GM12864 (cell line): ENCODE results near the gene TMEM128.
A peak's percentile ranks its signal among the peaks of the same experiment; 100 is the strongest.
"Not testable (repeated sequence)": the region's sequence is repeated elsewhere in the genome, so short reads cannot be mapped to it uniquely, and the experiment has no call there.

Source experiments
- DNase-seq: peaks from one replicate; pipeline ENCODE4 v3.0.0-alpha.2; 2011; ENCODE audit warnings: low read depth
- H3K4me3 ChIP-seq: 2 replicates; pipeline ENCODE4 v1.5.1; 2011; ENCODE audit warnings: mild to moderate bottlenecking, low read depth, low read length, control low read depth
- TF ChIP-seq, protein P1 (sequence below): IDR thresholded peaks from 2 replicates; pipeline ENCODE4 v1.5.1; 2011; ENCODE audit warnings: low read depth, mild to moderate bottlenecking, moderate library complexity, low read length, control low read depth, inconsistent platforms; ENCODE audit errors: missing control alignments

Gene TMEM128

DNA sequence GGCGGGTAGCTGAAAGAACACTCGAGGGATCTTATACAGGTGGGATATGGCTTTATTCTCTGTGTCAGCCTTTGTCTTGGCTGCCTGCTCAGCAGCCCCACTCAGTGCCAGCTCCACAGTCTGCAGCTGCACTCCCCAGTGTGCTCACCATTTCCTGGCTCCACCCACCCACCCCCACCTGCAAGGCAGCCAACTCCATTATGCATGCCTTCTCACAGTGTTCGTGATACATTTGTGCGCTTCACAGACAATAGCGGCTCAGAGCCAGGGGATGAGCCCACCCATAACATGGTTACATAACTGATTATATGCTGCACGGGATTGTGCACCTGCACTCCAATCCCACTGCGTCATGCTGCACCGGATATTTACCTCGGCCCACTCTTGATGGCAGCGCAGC, 8.8 kb upstream of the TMEM128 start:
- no peak for DNase-seq
- no peak overlapping the region for H3K4me3 ChIP-seq
- TF ChIP-seq, protein P1, sequence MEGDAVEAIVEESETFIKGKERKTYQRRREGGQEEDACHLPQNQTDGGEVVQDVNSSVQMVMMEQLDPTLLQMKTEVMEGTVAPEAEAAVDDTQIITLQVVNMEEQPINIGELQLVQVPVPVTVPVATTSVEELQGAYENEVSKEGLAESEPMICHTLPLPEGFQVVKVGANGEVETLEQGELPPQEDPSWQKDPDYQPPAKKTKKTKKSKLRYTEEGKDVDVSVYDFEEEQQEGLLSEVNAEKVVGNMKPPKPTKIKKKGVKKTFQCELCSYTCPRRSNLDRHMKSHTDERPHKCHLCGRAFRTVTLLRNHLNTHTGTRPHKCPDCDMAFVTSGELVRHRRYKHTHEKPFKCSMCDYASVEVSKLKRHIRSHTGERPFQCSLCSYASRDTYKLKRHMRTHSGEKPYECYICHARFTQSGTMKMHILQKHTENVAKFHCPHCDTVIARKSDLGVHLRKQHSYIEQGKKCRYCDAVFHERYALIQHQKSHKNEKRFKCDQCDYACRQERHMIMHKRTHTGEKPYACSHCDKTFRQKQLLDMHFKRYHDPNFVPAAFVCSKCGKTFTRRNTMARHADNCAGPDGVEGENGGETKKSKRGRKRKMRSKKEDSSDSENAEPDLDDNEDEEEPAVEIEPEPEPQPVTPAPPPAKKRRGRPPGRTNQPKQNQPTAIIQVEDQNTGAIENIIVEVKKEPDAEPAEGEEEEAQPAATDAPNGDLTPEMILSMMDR: no peak

DNA sequence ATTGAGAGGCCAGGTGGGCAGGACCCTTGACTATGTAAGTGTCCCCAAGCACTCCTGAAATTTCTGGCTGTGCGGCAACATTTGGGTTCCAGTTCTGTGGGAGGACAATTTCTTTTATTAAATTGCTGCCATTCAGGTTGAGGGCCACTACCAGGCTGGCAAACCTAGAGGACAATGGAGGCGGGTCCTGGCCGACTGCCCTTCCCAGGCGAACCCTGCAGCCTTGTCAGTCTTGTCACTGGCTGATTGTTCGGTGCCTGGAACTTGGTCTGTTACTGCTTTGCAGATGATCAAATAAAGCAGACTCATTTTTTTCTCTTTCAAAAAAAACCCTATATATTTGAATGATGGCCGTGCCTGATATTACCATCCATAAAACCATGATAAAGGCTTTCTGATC, 6.6 kb upstream of the TMEM128 start:
- H3K4me3 ChIP-seq: no peak overlapping the region
- TF ChIP-seq, protein P1: no peak

GRCh38 chr4:4254199-4254598, 6.2 kb upstream of the TMEM128 start:
- DNase-seq: no peak
- TF ChIP-seq, protein P1: no peak
- no peak overlapping the region for H3K4me3 ChIP-seq

More for the DNA sequence above, 6.6 kb upstream of the TMEM128 start:
- no peak for DNase-seq

- DNase-seq: no peak
- TF ChIP-seq, protein P1: no peak
- no peak overlapping the region for H3K4me3 ChIP-seq
Measured at GRCh38 chr4:4249866-4250265, 1.8 kb upstream of the TMEM128 start.

DNA sequence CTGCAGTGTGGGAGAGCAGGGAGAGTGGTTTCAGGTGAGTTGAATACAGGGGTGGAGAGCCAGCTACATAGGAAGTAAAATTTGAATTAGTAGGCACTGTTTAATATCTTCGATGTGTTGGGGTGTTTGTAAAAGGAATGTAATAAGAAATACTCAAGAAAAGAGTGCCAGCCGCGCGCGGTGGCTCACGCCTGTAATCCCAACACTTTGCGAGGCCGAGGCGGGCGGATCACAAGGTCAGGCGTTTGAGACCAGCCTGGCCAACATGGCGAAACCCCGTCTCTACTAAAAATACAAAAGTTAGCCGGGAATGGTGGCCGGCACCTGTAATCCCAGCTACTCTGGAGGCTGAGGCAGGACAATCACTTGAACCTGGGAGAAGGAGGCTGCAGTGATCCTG, 1.3 kb upstream of the TMEM128 start:
- H3K4me3 ChIP-seq, DNase-seq: not testable (repeated sequence)

DNA sequence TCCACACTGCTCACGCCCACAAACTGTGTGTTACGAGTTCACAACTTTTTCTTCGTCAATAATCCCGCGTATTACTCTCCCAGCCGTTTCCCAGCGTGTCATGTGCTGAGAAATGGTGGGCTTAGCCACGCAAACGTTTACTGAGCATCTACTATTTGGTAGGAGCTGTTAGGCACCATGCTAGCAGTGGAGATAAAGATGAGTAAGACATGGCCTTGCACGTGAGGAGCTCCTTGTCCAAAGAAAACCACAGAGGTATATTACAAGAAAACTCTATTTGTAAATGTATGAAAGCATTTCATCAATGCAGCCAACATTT, 821 bp upstream of the TMEM128 start:
- no peak for DNase-seq
- peak overlapping the region; percentile 84 for H3K4me3 ChIP-seq
- TF ChIP-seq, protein P1: no peak

DNA sequence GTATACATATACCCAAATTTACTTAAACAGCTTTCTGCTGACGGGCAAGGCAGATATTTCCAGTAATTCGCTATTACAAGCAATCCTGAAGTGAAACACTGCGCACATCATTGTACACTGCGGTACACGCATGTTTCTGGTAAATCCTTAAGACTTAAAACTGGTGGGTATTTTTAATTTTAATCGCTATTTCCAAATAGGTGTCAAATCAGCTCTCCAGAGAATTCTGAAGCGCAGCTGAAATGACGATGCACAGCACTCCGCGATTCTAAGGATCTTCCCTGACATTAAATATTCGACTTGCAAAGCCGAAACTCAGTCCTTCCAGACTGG, 361 bp downstream of the TMEM128 start:
- peak overlapping the region; percentile 84 for H3K4me3 ChIP-seq
- DNase-seq: no peak
- TF ChIP-seq, protein P1: no peak

GRCh38 chr4:4245172-4245571, 2.9 kb downstream of the TMEM128 start:
- TF ChIP-seq, protein P1: no peak
- no peak for DNase-seq
- H3K4me3 ChIP-seq: no peak overlapping the region

DNA sequence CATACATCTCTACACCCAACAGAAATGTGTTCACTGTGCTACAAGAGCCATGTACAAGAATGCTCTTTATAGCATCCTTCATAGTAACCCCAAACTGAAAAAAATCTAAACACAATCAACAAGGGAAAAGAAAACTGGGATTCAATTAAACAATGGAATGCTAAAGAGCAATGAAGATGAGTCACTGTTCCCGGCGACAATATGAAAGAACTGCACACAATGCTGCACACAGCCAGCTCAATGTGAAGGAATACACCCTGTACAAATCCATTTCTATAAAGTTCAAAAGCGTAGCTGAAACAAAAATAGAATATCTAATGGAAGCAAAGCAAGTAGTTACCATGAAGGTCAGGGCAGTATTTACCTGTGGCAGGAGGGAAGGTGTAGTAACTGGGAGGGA, 8.5 kb downstream of the TMEM128 start:
- H3K4me3 ChIP-seq, DNase-seq: not testable (repeated sequence)
